22Rv1 (cell line): ENCODE data around the gene RSBN1L.
A peak's percentile ranks its signal among the peaks of the same experiment; 100 is the strongest.

Experiments used
- H3K27ac ChIP-seq: fragments of 450-650 bp; 2 replicates; pipeline ENCODE4 v1.5.1; 2017
- ZFX ChIP-seq: fragments of 450-650 bp; IDR thresholded peaks from 2 replicates; pipeline ENCODE4 v1.6.1; 2017; ENCODE audit warnings: antibody characterized with exemption, borderline replicate concordance
- TF ChIP-seq, protein P1 (sequence below): fragments of 450-650 bp; IDR thresholded peaks from 2 replicates; pipeline ENCODE4 v1.5.1; 2017; ENCODE audit warnings: mild to moderate bottlenecking

The RSBN1L gene

DNA sequence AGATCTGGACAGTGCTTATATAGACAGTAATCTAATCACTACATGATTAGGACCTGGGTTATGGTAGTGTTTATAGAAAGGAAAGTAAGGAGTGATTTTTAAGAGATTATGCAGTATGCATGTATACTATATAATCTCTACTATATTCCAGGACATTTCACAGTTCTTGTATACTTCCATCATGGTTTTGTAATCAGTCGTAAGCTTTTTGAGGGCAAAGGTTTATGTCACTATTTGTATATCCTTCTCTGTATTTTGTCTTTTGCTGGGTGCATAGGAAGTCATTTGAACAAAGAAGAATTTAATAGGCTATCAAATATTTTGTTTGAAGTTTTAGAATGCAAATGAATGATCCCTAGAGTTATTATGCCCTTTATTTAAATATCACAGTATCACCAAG, 39.2 kb downstream of the RSBN1L start:
- H3K27ac ChIP-seq = no peak overlapping the region
- TF ChIP-seq, protein P1, sequence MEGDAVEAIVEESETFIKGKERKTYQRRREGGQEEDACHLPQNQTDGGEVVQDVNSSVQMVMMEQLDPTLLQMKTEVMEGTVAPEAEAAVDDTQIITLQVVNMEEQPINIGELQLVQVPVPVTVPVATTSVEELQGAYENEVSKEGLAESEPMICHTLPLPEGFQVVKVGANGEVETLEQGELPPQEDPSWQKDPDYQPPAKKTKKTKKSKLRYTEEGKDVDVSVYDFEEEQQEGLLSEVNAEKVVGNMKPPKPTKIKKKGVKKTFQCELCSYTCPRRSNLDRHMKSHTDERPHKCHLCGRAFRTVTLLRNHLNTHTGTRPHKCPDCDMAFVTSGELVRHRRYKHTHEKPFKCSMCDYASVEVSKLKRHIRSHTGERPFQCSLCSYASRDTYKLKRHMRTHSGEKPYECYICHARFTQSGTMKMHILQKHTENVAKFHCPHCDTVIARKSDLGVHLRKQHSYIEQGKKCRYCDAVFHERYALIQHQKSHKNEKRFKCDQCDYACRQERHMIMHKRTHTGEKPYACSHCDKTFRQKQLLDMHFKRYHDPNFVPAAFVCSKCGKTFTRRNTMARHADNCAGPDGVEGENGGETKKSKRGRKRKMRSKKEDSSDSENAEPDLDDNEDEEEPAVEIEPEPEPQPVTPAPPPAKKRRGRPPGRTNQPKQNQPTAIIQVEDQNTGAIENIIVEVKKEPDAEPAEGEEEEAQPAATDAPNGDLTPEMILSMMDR = no peak
- no peak for TF ChIP-seq ZFX

DNA sequence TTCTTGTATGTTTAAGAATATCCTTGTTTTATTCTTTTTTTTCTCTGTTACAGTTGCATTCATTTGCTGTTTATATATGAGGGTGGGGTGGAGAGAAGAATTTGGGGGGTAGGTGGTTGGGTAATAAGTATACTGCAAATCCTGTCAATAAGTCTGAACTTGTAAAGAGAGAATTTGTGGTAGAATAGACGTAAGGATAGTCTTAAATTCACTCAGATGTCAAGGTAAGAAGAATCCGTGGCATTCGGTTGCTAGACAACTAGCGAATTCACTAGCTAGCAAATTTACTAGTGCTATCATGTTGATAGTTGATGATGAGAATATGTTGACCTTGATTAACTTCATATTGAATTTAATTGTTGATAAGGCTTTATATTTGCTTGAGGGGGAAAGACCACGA, 40.7 kb downstream of the RSBN1L start:
- TF ChIP-seq, protein P1 = no peak
- TF ChIP-seq ZFX = no peak
- no peak overlapping the region for H3K27ac ChIP-seq

DNA sequence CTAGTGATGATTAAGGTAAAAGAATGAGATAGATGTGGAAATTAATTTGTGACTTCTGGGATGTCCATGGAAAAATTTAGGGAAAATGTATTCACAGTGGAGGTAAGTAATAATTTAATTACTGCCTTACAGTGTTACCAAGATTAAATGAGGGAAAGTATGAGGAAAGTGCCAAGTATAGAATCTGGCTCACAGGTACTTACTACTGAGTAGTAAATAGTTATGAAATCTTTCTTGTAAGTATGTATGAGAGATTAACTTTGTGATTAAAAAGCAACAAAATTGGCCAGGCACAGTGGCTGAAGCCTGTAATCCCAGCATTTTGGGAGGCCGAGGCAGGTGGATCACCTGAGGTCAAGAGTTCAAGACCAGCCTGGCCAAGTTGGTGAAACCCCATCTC, 42.1 kb downstream of the RSBN1L start:
- TF ChIP-seq, protein P1 = no peak
- peak overlapping the region; percentile 20; the same call in 1 of the 2 replicates for H3K27ac ChIP-seq

DNA sequence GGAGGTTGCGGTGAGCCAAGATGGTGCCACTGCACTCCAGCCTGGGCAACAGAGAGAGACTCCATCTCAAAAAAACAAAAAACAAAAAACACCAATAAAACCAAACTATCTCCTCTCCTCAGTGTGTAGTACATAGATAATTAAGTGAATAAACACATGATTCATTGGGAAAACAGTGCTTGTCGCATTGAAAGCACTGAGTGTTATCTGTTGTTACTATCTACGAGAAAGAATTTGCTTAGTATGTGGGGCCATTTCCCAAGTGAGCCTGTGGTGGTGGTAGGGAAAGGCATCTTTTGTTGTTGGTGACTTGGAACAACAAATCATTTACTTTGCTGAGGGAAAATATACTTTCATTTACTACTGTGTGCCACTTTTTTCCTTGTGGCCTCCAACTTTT, 42.6 kb downstream of the RSBN1L start:
- peak overlapping the region; percentile 20; the same call in 1 of the 2 replicates for H3K27ac ChIP-seq

DNA sequence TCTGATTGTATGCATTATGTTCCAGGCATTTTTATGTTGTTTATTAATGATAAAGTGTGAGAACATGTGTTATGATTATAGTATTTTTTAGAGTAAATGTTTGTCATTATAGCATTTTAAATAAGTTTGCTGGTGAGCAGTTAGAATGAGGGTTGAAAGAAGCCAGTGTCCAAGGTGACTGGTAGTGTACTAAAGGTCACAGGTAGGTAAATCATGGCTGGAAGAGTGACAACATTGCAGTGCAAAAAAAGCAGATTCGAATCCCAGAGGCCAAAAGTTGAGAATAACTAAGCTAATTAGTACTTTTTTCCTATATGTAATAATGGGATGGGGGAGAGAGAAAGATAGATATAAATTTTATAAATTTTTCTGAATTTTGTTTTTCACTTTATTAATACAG, 44.0 kb downstream of the RSBN1L start:
- TF ChIP-seq, protein P1 = no peak
- TF ChIP-seq ZFX = no peak

More for the DNA sequence above, 42.6 kb downstream of the RSBN1L start:
- TF ChIP-seq, protein P1 = no peak
- TF ChIP-seq ZFX = no peak

DNA sequence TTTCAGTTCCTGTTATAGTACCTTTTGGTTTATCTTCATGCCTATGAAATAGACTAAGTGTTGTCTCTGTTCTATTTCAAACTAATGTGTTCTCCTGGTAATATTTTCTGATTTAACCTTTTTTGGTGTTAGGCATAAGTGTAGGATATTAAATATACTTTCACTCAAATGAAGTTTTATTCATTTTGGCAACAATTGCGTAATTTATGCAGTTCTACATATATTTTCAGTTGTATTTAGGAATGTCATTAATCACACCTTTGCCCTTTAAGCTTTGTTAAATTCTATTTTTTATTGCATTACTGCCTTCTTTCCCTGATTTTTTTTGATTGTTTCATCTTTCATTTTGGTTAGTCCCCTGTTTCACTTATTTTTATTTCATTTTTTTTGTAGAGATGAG, 47.3 kb downstream of the RSBN1L start:
- H3K27ac ChIP-seq = no peak overlapping the region
- no peak for TF ChIP-seq ZFX

More for the DNA sequence above, 44.0 kb downstream of the RSBN1L start:
- no peak overlapping the region for H3K27ac ChIP-seq

DNA sequence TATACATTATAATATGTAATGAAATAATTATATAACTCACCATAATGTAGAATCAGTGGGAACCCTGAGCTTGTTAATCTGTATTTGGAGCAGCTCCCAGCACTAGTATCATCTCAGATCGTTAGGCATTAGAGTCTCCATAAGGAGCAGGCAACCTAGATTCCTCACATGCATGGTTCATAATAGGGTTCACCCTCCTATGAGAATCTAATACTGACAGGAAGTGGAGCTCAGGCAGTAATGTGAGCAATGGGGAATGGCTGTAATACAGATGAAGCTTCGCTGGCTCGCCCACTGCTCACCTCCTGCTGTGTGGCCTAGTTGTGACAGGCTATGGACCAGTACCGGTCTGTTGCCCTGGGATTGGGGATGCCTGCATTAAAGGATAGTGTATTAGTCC, 49.5 kb downstream of the RSBN1L start:
- H3K27ac ChIP-seq = no peak overlapping the region
- TF ChIP-seq, protein P1 = no peak
- TF ChIP-seq ZFX = no peak

DNA sequence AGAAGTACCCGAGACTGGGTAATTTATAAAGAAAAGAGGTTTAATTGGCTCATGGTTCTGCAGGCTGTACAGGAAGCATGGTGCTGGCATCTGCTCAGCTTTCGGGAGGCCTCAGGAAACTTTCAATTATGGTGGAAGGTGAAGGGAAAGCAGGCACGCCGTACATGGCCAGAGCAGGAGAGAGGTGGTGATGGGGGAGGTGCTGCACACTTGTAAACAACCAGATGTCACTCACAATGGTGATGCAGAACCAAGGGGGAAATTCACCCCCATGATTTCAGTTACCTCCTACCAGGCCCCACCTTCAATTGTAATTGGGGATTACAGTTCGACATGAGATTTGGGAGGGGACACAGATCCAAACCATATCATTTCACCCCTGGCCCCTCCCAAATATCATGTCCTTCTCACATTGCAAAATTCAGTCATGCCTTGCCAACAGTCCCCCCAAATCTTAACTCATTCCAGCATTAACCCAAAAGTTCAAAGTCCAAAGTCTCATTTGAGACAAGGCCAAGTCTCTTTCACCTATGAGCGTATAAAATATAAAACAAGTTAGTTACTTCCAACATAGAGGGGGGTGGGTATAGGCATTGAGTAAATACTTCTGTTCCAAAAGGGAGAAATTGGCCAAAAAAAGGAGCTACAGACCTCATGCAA, 50.0 kb downstream of the RSBN1L start:
- TF ChIP-seq ZFX = no peak
- TF ChIP-seq, protein P1 = no peak
- H3K27ac ChIP-seq = no peak overlapping the region
